ENCODE data around the gene MYH11. TPM values are rescaled to one million over a fixed set of nuclear protein-coding genes. Genes with fewer than 3 reads are reported as not detected.

Gene MYH11
- total RNA-seq, 1 donor from 2014 or later: 0.31 TPM

DNA sequence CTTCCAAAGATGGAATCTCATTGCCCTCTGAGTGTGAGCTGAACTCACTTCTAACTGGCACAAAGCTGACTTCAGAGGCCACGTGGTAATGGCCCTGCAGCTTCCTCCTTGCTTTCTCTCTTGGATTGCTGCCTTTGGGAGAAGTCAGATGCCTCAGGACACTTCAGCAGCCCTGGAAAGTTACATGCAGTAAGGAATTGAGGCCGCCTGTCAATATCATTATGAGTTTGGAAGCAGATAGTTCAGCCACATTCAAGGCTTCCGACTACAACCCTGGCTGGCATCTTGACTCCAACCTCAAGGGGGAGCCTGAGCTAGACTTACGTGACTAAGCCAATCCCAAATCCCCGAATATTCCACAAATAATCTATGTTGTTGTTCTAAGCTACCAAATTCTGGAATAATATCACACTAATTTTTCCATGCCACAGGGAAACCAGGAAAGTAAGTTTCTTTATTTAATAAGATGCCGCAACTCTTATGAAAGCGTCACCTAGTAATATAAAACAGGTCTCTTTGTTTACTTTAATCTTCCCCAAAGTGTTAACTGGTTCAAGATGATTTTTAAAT is 18.0 kb upstream of the MYH11 start:
- Mint-ChIP-seq H3K36me3 (ENCODE audit: insufficient read depth) (peaks cover 9% of the 10 kb centered on the region), H3K9me3 (ENCODE audit: low read depth) (no peaks in the 10 kb centered on the region), H3K4me3 (ENCODE audit: low read depth) (no peak overlapping the region), H3K4me1 (ENCODE audit: low read depth) (no peaks in the 10 kb centered on the region), H3K27me3 (no peaks in the 10 kb centered on the region), H3K27ac (no peak overlapping the region)
- TF ChIP-seq, protein P1, sequence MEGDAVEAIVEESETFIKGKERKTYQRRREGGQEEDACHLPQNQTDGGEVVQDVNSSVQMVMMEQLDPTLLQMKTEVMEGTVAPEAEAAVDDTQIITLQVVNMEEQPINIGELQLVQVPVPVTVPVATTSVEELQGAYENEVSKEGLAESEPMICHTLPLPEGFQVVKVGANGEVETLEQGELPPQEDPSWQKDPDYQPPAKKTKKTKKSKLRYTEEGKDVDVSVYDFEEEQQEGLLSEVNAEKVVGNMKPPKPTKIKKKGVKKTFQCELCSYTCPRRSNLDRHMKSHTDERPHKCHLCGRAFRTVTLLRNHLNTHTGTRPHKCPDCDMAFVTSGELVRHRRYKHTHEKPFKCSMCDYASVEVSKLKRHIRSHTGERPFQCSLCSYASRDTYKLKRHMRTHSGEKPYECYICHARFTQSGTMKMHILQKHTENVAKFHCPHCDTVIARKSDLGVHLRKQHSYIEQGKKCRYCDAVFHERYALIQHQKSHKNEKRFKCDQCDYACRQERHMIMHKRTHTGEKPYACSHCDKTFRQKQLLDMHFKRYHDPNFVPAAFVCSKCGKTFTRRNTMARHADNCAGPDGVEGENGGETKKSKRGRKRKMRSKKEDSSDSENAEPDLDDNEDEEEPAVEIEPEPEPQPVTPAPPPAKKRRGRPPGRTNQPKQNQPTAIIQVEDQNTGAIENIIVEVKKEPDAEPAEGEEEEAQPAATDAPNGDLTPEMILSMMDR (IDR thresholded peaks at IDR 0.05; ENCODE audit: unreplicated experiment): peak; percentile 72
- no peak for DNase-seq (ENCODE audit: low spot score, unreplicated experiment)

DNA sequence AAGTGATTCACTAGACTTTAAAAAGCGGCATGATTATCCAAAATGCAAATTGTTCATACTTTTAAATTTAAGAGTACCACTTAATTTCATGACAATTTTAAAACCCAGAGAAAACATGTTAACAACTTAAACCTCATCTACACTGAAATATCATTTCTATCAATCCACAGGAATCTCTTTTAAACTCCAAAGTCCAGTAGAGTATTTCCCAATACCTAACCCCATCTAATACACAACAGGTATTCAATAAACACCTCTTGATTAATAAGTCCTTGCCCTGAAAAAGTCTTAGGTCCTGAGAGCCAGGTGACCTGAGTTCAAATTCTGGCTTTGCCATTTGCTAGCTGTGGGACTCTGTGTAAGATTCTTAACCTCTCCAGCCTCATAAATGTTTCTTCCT is 16.9 kb upstream of the MYH11 start:
- no peak overlapping the region for H3K4me3 Mint-ChIP-seq (ENCODE audit: low read depth)
- H3K9me3 Mint-ChIP-seq (ENCODE audit: low read depth): no peaks in the 10 kb centered on the region
- peaks cover 7% of the 10 kb centered on the region for H3K36me3 Mint-ChIP-seq (ENCODE audit: insufficient read depth)
- TF ChIP-seq, protein P1 (IDR thresholded peaks at IDR 0.05; ENCODE audit: unreplicated experiment): no peak
- H3K27ac Mint-ChIP-seq: no peak overlapping the region
- no peaks in the 10 kb centered on the region for H3K4me1 Mint-ChIP-seq (ENCODE audit: low read depth)
- DNase-seq (ENCODE audit: low spot score, unreplicated experiment): no peak
- H3K27me3 Mint-ChIP-seq: no peaks in the 10 kb centered on the region

DNA sequence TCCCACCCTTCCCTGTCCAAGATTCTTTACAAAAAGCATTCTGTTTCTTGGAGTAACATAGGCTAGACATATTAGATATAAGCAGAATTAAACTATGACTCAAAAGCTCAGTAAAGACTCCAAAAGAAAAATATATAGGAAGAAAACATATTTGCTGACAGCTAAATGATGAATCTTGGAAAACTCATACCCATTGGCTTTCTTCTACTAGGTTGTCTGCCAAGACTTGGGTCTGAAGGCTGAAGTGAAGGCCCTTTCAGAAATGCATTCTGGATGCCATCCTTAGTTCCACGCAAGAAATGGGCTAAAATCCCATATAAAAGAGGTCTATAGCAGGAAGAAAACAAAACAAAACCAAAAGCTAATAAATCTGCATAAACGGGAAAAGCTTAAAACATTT is 16.5 kb upstream of the MYH11 start:
- Mint-ChIP-seq H3K9me3 (ENCODE audit: low read depth) (no peaks in the 10 kb centered on the region), H3K27ac (no peak overlapping the region), H3K27me3 (no peaks in the 10 kb centered on the region), H3K36me3 (ENCODE audit: insufficient read depth) (peaks cover 7% of the 10 kb centered on the region), H3K4me1 (ENCODE audit: low read depth) (no peaks in the 10 kb centered on the region), H3K4me3 (ENCODE audit: low read depth) (no peak overlapping the region)
- TF ChIP-seq, protein P1 (IDR thresholded peaks at IDR 0.05; ENCODE audit: unreplicated experiment): no peak
- no peak for DNase-seq (ENCODE audit: low spot score, unreplicated experiment)

DNA sequence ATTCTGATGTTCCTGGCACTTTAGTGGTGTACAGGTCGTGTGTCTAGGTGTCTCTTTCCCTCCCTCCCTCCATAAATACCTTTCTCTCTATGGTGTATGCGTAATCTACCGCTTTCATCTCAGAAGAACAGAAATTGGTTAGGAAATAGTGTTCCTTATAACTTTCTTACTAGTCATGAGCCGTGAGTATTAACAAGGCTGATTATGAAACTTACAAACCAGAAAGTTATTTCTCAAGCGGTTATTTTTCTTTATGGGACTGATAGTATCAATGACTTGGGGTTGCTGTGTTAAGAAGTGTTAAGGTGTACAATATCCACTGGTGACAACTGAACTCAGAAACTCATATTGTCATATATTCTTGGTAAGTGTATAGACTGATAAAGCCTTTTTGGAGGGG is 13.2 kb upstream of the MYH11 start:
- no peaks in the 10 kb centered on the region for H3K27me3 Mint-ChIP-seq
- no peaks in the 10 kb centered on the region for H3K9me3 Mint-ChIP-seq (ENCODE audit: low read depth)
- TF ChIP-seq, protein P1 (IDR thresholded peaks at IDR 0.05; ENCODE audit: unreplicated experiment): no peak
- peak overlapping the region; percentile 11 for H3K27ac Mint-ChIP-seq
- H3K4me3 Mint-ChIP-seq (ENCODE audit: low read depth): no peak overlapping the region
- H3K36me3 Mint-ChIP-seq (ENCODE audit: insufficient read depth): peaks cover 5% of the 10 kb centered on the region
- no peaks in the 10 kb centered on the region for H3K4me1 Mint-ChIP-seq (ENCODE audit: low read depth)
- no peak for DNase-seq (ENCODE audit: low spot score, unreplicated experiment)

DNA sequence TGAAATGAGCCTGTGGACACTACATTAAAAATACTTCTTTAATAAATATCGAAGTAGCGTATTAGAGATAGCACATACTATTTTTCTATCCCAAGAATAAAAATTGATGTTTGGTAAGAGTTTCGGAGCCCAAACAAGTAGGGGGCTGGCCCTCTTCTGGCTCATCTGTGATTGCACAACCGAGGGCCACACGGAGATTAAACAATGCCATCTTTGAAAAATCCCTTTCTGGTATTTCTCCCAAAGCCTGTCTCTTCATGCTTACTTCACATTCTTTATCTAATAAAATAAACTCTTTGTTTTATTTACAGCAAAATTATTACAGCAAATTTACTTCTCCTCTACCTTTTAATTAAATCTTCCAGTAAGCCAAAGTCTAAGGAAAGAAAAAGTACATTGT is 9.6 kb upstream of the MYH11 start:
- Mint-ChIP-seq H3K4me1 (ENCODE audit: low read depth) (no peaks in the 10 kb centered on the region), H3K9me3 (ENCODE audit: low read depth) (no peaks in the 10 kb centered on the region), H3K27ac (no peak overlapping the region), H3K36me3 (ENCODE audit: insufficient read depth) (peaks cover 3% of the 10 kb centered on the region), H3K4me3 (ENCODE audit: low read depth) (no peak overlapping the region), H3K27me3 (peaks cover 2% of the 10 kb centered on the region)
- TF ChIP-seq, protein P1 (IDR thresholded peaks at IDR 0.05; ENCODE audit: unreplicated experiment): no peak
- no peak for DNase-seq (ENCODE audit: low spot score, unreplicated experiment)
